Measurements from ENCODE around the gene RNF13. TPM values are rescaled to one million over a fixed set of nuclear protein-coding genes. Genes with fewer than 3 reads are reported as not detected.
A peak's percentile ranks its signal among the peaks of the same experiment; 100 is the strongest.
"Not testable (repeated sequence)": the region's sequence is repeated elsewhere in the genome, so short reads cannot be mapped to it uniquely, and the experiment has no call there.

The RNF13 gene
- total RNA-seq, 3 donors from 2014 or later, result 52.6 to 85.0 (median 64.9) TPM

GRCh38 chr3:149933858-149934257, 120.8 kb downstream of the RNF13 start:
- Histone ChIP-seq H3K36me3 (ENCODE audit: low read depth) (no peaks in the 10 kb centered on the region), H3K9me3 (no peaks in the 10 kb centered on the region), H3K4me3 (no peak overlapping the region), H3K4me1 (ENCODE audit: low read depth) (no peaks in the 10 kb centered on the region)
- ATAC-seq (no peak), DNase-seq (no peak)
- TF ChIP-seq CTCF (IDR thresholded peaks at IDR 0.05), result no peak
- intact Hi-C loops (cut with DNase I, micrococcal nuclease), result no loop called here

DNA sequence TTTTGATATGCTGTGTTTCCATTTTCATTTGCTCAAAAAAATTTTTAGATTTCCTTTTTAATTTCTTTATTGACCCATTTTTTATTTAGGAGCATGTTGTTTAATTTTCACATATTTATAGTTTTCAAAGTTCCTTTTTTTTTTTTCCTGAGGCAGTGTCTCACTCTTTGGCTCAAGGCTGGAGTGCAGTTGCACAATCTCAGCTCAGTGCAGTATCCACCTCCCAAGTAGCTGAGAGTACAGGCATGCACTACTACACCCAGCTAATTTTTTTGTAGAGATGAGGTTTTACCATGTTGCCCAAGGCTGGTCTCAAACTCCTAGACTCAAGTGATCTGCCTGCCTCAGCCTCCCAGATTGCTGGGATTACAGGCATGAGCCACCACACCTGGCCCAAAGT, 121.5 kb downstream of the RNF13 start:
- DNase-seq (no peak), ATAC-seq (peak; percentile 30)
- no peak for TF ChIP-seq CTCF (IDR thresholded peaks at IDR 0.05)
- H3K9me3 ChIP-seq, result no peaks in the 10 kb centered on the region
- H3K4me3 ChIP-seq, result no peak overlapping the region
- H3K4me1 ChIP-seq (ENCODE audit: low read depth), result no peaks in the 10 kb centered on the region
- intact Hi-C loops (cut with DNase I, micrococcal nuclease), result no loop called here
- no peaks in the 10 kb centered on the region for H3K36me3 ChIP-seq (ENCODE audit: low read depth)

DNA sequence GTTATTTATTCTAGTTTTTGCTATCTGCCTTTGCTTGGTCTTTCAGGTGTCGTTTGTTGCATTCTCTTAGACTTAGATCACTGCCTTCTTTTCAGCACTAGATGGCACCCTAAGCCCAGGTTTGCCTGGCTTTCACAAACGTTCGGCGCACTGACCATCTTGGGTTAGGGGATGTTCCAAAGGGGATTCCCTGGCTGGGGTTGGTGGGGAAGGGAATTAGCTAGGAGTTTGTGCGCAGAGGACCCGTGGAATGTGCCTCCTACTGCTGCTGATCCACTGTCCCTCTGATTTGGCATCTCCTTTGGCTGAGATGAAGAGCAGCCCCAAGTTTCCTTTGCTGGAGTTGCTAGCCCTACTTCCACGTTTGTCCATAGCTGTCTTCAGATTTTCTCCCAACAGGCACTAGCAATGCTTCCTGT, 123.8 kb downstream of the RNF13 start:
- peak in 2 of 3 donors; percentile 35 to 61 for DNase-seq
- no peak overlapping the region for H3K4me3 ChIP-seq
- peak; percentile 77 for ATAC-seq
- intact Hi-C loops (cut with DNase I, micrococcal nuclease), result no loop called here
- H3K36me3 ChIP-seq (ENCODE audit: low read depth), result no peaks in the 10 kb centered on the region
- TF ChIP-seq CTCF (IDR thresholded peaks at IDR 0.05), result peak; percentile 20
- no peaks in the 10 kb centered on the region for H3K4me1 ChIP-seq (ENCODE audit: low read depth)
- H3K9me3 ChIP-seq, result no peaks in the 10 kb centered on the region

DNA sequence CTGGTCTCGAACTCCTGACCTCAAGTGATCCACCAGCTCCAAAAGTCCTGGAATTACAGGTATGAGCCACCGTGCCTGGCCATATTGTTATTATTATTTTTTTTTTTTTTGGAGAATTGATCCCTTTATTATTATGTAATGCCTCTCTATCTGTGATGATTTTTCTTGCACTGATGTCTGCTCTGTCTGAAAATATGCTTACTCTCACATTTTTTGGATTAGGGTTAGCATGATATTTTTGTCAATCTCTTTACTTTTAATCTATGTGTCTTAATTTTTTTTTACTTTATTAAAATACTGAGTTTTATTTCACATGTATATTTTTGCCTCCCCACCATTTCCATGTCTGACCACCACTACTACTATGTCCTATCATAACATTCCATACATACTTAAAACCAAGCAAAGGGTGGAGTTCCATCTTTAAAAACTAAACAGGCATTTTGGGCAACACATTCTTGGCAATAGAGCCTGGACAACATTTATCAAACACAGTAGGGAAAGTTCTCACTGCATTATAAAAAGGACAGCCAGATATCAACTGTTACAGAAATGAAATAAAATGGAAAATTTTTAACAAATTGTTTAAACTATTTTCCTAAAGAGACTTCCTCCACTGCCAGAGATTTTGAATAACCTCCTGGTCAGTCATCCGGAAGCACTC, 125.5 kb downstream of the RNF13 start:
- DNase-seq; H3K36me3 ChIP-seq (ENCODE audit: low read depth); intact Hi-C loops (cut with DNase I, micrococcal nuclease); H3K9me3 ChIP-seq; ATAC-seq; H3K4me1 ChIP-seq (ENCODE audit: low read depth); H3K4me3 ChIP-seq: not testable (repeated sequence)

DNA sequence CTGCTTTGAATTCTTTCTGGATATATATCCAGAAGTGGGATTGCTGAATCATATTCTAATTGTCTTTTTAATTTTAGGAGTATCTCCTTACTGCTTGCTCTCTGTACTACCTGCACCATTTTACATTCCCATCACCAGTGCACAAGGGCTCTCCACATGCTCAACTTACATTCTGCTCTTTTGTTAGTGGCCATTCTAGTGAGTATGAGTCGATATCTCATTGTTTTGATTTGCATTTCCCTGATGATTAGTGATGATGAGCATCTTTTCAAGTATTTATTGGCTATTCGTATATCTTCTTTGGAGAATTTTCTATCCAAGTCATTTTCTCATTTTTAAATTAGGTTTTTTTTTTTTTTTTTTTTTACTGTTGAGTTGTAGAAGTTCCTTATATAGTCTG, 128.2 kb downstream of the RNF13 start:
- H3K4me1 ChIP-seq (ENCODE audit: low read depth), result no peaks in the 10 kb centered on the region
- no peak for ATAC-seq
- TF ChIP-seq CTCF (IDR thresholded peaks at IDR 0.05), result no peak
- no peak for DNase-seq
- H3K4me3 ChIP-seq, result no peak overlapping the region
- H3K36me3 ChIP-seq (ENCODE audit: low read depth), result no peaks in the 10 kb centered on the region
- H3K9me3 ChIP-seq, result peaks cover 3% of the 10 kb centered on the region
- intact Hi-C loops (cut with DNase I, micrococcal nuclease), result no loop called here

- no peak for DNase-seq
- no peak overlapping the region for H3K4me3 ChIP-seq
- intact Hi-C loops (cut with DNase I, micrococcal nuclease), result no loop called here
- no peaks in the 10 kb centered on the region for H3K36me3 ChIP-seq (ENCODE audit: low read depth)
- no peak for ATAC-seq
- TF ChIP-seq CTCF (IDR thresholded peaks at IDR 0.05), result no peak
- peaks cover 3% of the 10 kb centered on the region for H3K9me3 ChIP-seq
- H3K4me1 ChIP-seq (ENCODE audit: low read depth), result no peaks in the 10 kb centered on the region
Measured at GRCh38 chr3:149941946-149942345, 128.9 kb downstream of the RNF13 start.

Data from mucosa of descending colon (tissue), 3 donors.